Measurements from ENCODE around the gene OPCML.

OPCML gene

GRCh38 chr11:133232665-133233064, 299.6 kb downstream of the OPCML start:
- no peak overlapping the region for H3K4me3 ChIP-seq (replicated peaks; ENCODE audit: insufficient read depth, low read length)
- no peak for DNase-seq (ENCODE audit: low read depth in 1 of 2, low spot score in 1 of 2)
- H3K27me3 ChIP-seq (ENCODE audit: insufficient read depth, poor library complexity, severe bottlenecking), result peaks cover 2% of the 10 kb centered on the region
- H3K27ac ChIP-seq (replicated peaks), result no peak overlapping the region
- TF ChIP-seq CTCF (IDR thresholded peaks at IDR 0.05; ENCODE audit: insufficient read depth, low read length) (no peak), GABPA (IDR thresholded peaks at IDR 0.05; ENCODE audit: low read depth) (no peak), POLR2AphosphoS5 (IDR thresholded peaks at IDR 0.05; ENCODE audit: low read depth) (no peak), SPI1 (IDR thresholded peaks at IDR 0.05; ENCODE audit: borderline replicate concordance, low read depth) (no peak), REST (IDR thresholded peaks at IDR 0.05; ENCODE audit: insufficient replicate concordance, low read depth) (no peak)

DNA sequence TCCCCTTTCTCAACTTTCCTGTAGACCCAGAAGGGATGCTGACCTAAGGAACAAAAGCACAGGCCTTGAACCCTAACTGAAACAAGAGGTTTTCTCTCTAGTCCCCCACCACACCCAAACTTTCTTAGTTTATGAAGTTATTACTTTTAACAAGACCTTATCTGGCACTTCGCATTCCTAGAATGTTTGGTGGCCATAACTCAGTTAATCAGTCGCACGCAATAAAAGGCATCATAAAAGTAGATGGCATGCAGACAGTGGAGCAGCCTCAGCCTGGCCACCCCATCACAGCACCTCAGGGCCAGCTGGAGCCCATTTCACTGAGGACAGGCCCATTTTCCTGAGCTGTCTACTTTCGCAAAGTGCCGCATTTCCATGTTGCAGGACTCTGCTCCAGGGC, 301.9 kb downstream of the OPCML start:
- TF ChIP-seq SPI1 (IDR thresholded peaks at IDR 0.05; ENCODE audit: borderline replicate concordance, low read depth) (no peak), GABPA (IDR thresholded peaks at IDR 0.05; ENCODE audit: low read depth) (no peak), REST (IDR thresholded peaks at IDR 0.05; ENCODE audit: insufficient replicate concordance, low read depth) (no peak), POLR2AphosphoS5 (IDR thresholded peaks at IDR 0.05; ENCODE audit: low read depth) (no peak), CTCF (IDR thresholded peaks at IDR 0.05; ENCODE audit: insufficient read depth, low read length) (no peak)
- Histone ChIP-seq H3K27me3 (ENCODE audit: insufficient read depth, poor library complexity, severe bottlenecking) (peaks cover 2% of the 10 kb centered on the region), H3K27ac (replicated peaks) (no peak overlapping the region), H3K4me3 (replicated peaks; ENCODE audit: insufficient read depth, low read length) (no peak overlapping the region)
- DNase-seq (ENCODE audit: low read depth in 1 of 2, low spot score in 1 of 2), result no peak

GRCh38 chr11:133228471-133229329, 303.6 kb downstream of the OPCML start:
- H3K4me3 ChIP-seq (replicated peaks; ENCODE audit: insufficient read depth, low read length), result no peak overlapping the region
- TF ChIP-seq POLR2AphosphoS5 (IDR thresholded peaks at IDR 0.05; ENCODE audit: low read depth) (no peak), CTCF (IDR thresholded peaks at IDR 0.05; ENCODE audit: insufficient read depth, low read length) (no peak), SPI1 (IDR thresholded peaks at IDR 0.05; ENCODE audit: borderline replicate concordance, low read depth) (no peak), GABPA (IDR thresholded peaks at IDR 0.05; ENCODE audit: low read depth) (no peak), REST (IDR thresholded peaks at IDR 0.05; ENCODE audit: insufficient replicate concordance, low read depth) (no peak)
- H3K27ac ChIP-seq (replicated peaks), result no peak overlapping the region
- DNase-seq (ENCODE audit: low read depth in 1 of 2, low spot score in 1 of 2), result no peak
- H3K27me3 ChIP-seq (ENCODE audit: insufficient read depth, poor library complexity, severe bottlenecking), result peaks cover 2% of the 10 kb centered on the region

All from HL-60 (cell line).